CD4-positive, alpha-beta memory T cell (primary cell): ENCODE data around the gene MAP2K5. TPM values are rescaled to one million over a fixed set of nuclear protein-coding genes. Genes with fewer than 3 reads are reported as not detected.
"Not testable (repeated sequence)": the region's sequence is repeated elsewhere in the genome, so short reads cannot be mapped to it uniquely, and the experiment has no call there.

Source experiments
- CTCF ChIA-PET: fragments of 350-600 bp; sonication (Branson Sonifier 250); formaldehyde crosslinking; loops from one replicate; lab custom pipeline; 2021; ENCODE audit warnings: inconsistent platforms; ENCODE audit not compliant: partially characterized antibody; lab: Charles Lee
- POLR2A ChIA-PET: fragments of 350-600 bp; sonication (Branson Sonifier 250); formaldehyde crosslinking; loops from one replicate; lab custom pipeline; 2021; ENCODE audit not compliant: partially characterized antibody; lab: Charles Lee
- DNase-seq, 5 donors: peaks; one replicate each; pipeline versions ENCODE4 v3.0.0 to v3.0.0-alpha.2; 2020 to 2022; ENCODE audit warnings: mixed read lengths in 1 of 5
- H3K27ac ChIP-seq: one replicate; pipeline ENCODE4 v1.7.0; 2013; ENCODE audit warnings: low read depth, low read length
- H3K27me3 ChIP-seq: 2 replicates; pipeline ENCODE4 v1.7.0; 2013; ENCODE audit warnings: mild to moderate bottlenecking, low read length, moderate library complexity; ENCODE audit not compliant: insufficient read depth
- H3K36me3 ChIP-seq: 2 replicates; pipeline ENCODE4 v1.7.0; 2013; ENCODE audit warnings: mild to moderate bottlenecking, low read length, moderate library complexity; ENCODE audit not compliant: insufficient read depth
- H3K4me1 ChIP-seq: 2 replicates; pipeline ENCODE4 v1.7.0; 2013; ENCODE audit warnings: mild to moderate bottlenecking, low read length, moderate library complexity; ENCODE audit not compliant: insufficient read depth
- H3K4me3 ChIP-seq, 2 donors: one replicate each; pipeline ENCODE4 v1.7.0; 2013; ENCODE audit warnings: low read length in 2 of 2, mild to moderate bottlenecking in 1 of 2
- H3K9me3 ChIP-seq, 2 donors: one replicate each; pipeline ENCODE4 v1.7.0; 2013; ENCODE audit warnings: low read length in 2 of 2, control low read depth in 1 of 2; ENCODE audit not compliant: control insufficient read depth in 1 of 2
- H3K27ac Mint-ChIP-seq, 7 donors: one replicate each; pipeline ENCODE4 v1.8.0; 2020 to 2021; ENCODE audit warnings: mixed read lengths in 7 of 7, mild to moderate bottlenecking in 6 of 7, inconsistent platforms in 3 of 7, moderate library complexity in 3 of 7
- H3K27me3 Mint-ChIP-seq, 2 donors: one replicate each; pipeline ENCODE4 v1.8.0; 2020 to 2021; ENCODE audit warnings: mixed read lengths in 2 of 2
- H3K36me3 Mint-ChIP-seq, 2 donors: one replicate each; pipeline ENCODE4 v1.8.0; 2020 to 2021; ENCODE audit warnings: mixed read lengths in 2 of 2, inconsistent platforms in 1 of 2, mild to moderate bottlenecking in 1 of 2
- H3K4me1 Mint-ChIP-seq, 4 donors: one replicate each; pipeline ENCODE4 v1.8.0; 2020 to 2021; ENCODE audit warnings: mixed read lengths in 4 of 4, mild to moderate bottlenecking in 1 of 4
- H3K4me3 Mint-ChIP-seq, 8 donors: one replicate each; pipeline ENCODE4 v1.8.0; 2020 to 2021; ENCODE audit warnings: mixed read lengths in 8 of 8, mild to moderate bottlenecking in 7 of 8, moderate library complexity in 6 of 8, inconsistent platforms in 3 of 8
- H3K9me3 Mint-ChIP-seq, 8 donors: one replicate each; pipeline ENCODE4 v1.8.0; 2020 to 2021; ENCODE audit warnings: mixed read lengths in 8 of 8, mild to moderate bottlenecking in 5 of 8, inconsistent platforms in 3 of 8, moderate library complexity in 1 of 8
- intact Hi-C: fragments of 100-400 bp; cut with micrococcal nuclease; formaldehyde crosslinking; loops from one replicate; pipeline ENCODE4 v1.15.1; 2023
- polyA plus RNA-seq, 2 donors: library from polyadenylated mRNA; unstranded; fragments of 300-500 nt; fragmentation: Illumina TruSeq; gene quantifications; one replicate each; pipeline ENCODE4 v1.2.3, GENCODE V29; 2021
- total RNA-seq, 2 experiments: library from RNA; stranded (reverse); gene quantifications; one replicate each; pipeline ENCODE4 v1.2.3, GENCODE V29; 2021

MAP2K5 gene
- total and polyA plus RNA-seq, 4 experiments from 2014 or later = 15.2 to 31.4 (median 24.9) TPM

- Mint-ChIP-seq H3K27ac (peak overlapping the region in 1 of 7 donors; percentile 33), H3K36me3 (peaks cover 10 to 24% of the 10 kb centered on the region in 2 donors), H3K27me3 (no peaks in the 10 kb centered on the region), H3K4me1 (peaks cover 0 to 3% (median 2%) of the 10 kb centered on the region in 4 donors), H3K9me3 (no peaks in the 10 kb centered on the region), H3K4me3 (no peak overlapping the region)
- Histone ChIP-seq H3K4me3 (no peak overlapping the region), H3K36me3 (no peaks in the 10 kb centered on the region), H3K27ac (no peak overlapping the region), H3K27me3 (no peaks in the 10 kb centered on the region), H3K9me3 (no peaks in the 10 kb centered on the region), H3K4me1 (no peaks in the 10 kb centered on the region)
- CTCF ChIA-PET = no interaction called here
- intact Hi-C loops = no loop called here
- POLR2A ChIA-PET = no interaction called here
- no peak for DNase-seq
Observed at GRCh38 chr15:67607959-67608637, 65.6 kb downstream of the MAP2K5 start.

GRCh38 chr15:67608638-67608959, 66.1 kb downstream of the MAP2K5 start:
- H3K4me1 Mint-ChIP-seq = peaks cover 0 to 3% (median 2%) of the 10 kb centered on the region in 4 donors
- no peak overlapping the region for H3K27ac ChIP-seq
- H3K9me3 ChIP-seq = no peaks in the 10 kb centered on the region
- H3K4me3 Mint-ChIP-seq = no peak overlapping the region
- no peaks in the 10 kb centered on the region for H3K9me3 Mint-ChIP-seq
- POLR2A ChIA-PET = no interaction called here
- H3K36me3 ChIP-seq = no peaks in the 10 kb centered on the region
- H3K4me1 ChIP-seq = no peaks in the 10 kb centered on the region
- DNase-seq = no peak
- H3K36me3 Mint-ChIP-seq = peaks cover 8 to 19% of the 10 kb centered on the region in 2 donors
- intact Hi-C loops = no loop called here
- H3K27me3 ChIP-seq = no peaks in the 10 kb centered on the region
- no peak overlapping the region for H3K4me3 ChIP-seq
- H3K27ac Mint-ChIP-seq = no peak overlapping the region
- CTCF ChIA-PET = no interaction called here
- H3K27me3 Mint-ChIP-seq = no peaks in the 10 kb centered on the region

GRCh38 chr15:67611370-67612369, 69.2 kb downstream of the MAP2K5 start:
- Mint-ChIP-seq H3K27ac (no peak overlapping the region), H3K4me1 (peaks cover 0 to 3% (median 2%) of the 10 kb centered on the region in 4 donors), H3K27me3 (no peaks in the 10 kb centered on the region), H3K36me3 (peaks cover 9 to 17% of the 10 kb centered on the region in 2 donors), H3K9me3 (no peaks in the 10 kb centered on the region), H3K4me3 (no peak overlapping the region)
- no peaks in the 10 kb centered on the region for H3K9me3 ChIP-seq
- DNase-seq = no peak
- no peak overlapping the region for H3K27ac ChIP-seq
- intact Hi-C loops = no loop called here
- H3K4me3 ChIP-seq = no peak overlapping the region
- no peaks in the 10 kb centered on the region for H3K36me3 ChIP-seq
- ChIA-PET CTCF (no interaction called here), POLR2A (no interaction called here)
- no peaks in the 10 kb centered on the region for H3K27me3 ChIP-seq
- H3K4me1 ChIP-seq = no peaks in the 10 kb centered on the region

- DNase-seq = no peak
- H3K27me3 Mint-ChIP-seq = no peaks in the 10 kb centered on the region
Observed at GRCh38 chr15:67613211-67613610, 70.7 kb downstream of the MAP2K5 start.

GRCh38 chr15:67613708-67614107, 71.2 kb downstream of the MAP2K5 start:
- H3K4me1 ChIP-seq = no peaks in the 10 kb centered on the region
- no peak overlapping the region for H3K27ac ChIP-seq
- H3K4me3 Mint-ChIP-seq = no peak overlapping the region
- ChIA-PET POLR2A (no interaction called here), CTCF (no interaction called here)
- no peaks in the 10 kb centered on the region for H3K27me3 Mint-ChIP-seq
- H3K36me3 ChIP-seq = no peaks in the 10 kb centered on the region
- peaks cover 0 to 3% (median under 1%) of the 10 kb centered on the region in 4 donors for H3K4me1 Mint-ChIP-seq
- H3K27ac Mint-ChIP-seq = no peak overlapping the region
- H3K27me3 ChIP-seq = no peaks in the 10 kb centered on the region
- no peak overlapping the region for H3K4me3 ChIP-seq
- intact Hi-C loops = no loop called here
- H3K36me3 Mint-ChIP-seq = peaks cover 9 to 18% of the 10 kb centered on the region in 2 donors
- no peaks in the 10 kb centered on the region for H3K9me3 ChIP-seq
- no peaks in the 10 kb centered on the region for H3K9me3 Mint-ChIP-seq
- no peak for DNase-seq

More at GRCh38 chr15:67613211-67613610, 70.7 kb downstream of the MAP2K5 start:
- Histone ChIP-seq H3K9me3 (no peaks in the 10 kb centered on the region), H3K36me3 (no peaks in the 10 kb centered on the region), H3K4me1 (no peaks in the 10 kb centered on the region), H3K27ac (no peak overlapping the region), H3K4me3 (no peak overlapping the region), H3K27me3 (no peaks in the 10 kb centered on the region)
- Mint-ChIP-seq H3K36me3 (peaks cover 8 to 18% of the 10 kb centered on the region in 2 donors), H3K9me3 (no peaks in the 10 kb centered on the region), H3K4me1 (peaks cover 0 to 3% (median under 1%) of the 10 kb centered on the region in 4 donors), H3K27ac (no peak overlapping the region), H3K4me3 (no peak overlapping the region)
- intact Hi-C loops = no loop called here
- ChIA-PET POLR2A (no interaction called here), CTCF (interaction anchor here (1.0 kb wide), 1 partner anchor 20 kb away, joined by 4 read pairs; no protein-coding TSS in a partner anchor)

DNA sequence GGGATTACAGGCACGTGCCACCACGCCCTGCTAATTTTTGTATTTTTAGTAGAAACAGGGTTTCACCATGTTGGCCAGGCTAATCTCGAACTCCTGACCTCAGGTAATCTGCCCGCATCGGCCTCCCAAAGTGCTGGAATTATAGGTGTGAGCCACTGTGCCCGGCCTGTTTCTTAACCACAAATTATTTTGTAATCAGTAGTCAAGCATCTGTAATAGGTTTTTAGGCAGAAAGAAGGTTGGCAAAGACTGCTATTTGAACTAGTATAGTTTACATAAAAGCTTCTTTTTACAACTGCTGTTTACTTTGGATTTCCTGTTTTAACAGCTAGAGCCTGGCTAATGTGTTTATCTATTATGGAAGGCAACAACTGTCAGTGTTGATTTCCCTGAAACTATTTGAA, 72.6 kb downstream of the MAP2K5 start:
- H3K9me3 ChIP-seq, H3K27me3 Mint-ChIP-seq, H3K4me3 ChIP-seq, H3K27ac ChIP-seq, POLR2A ChIA-PET, H3K27me3 ChIP-seq, intact Hi-C loops, H3K36me3 ChIP-seq, H3K4me3 Mint-ChIP-seq, DNase-seq, H3K4me1 Mint-ChIP-seq, H3K4me1 ChIP-seq, H3K9me3 Mint-ChIP-seq, H3K27ac Mint-ChIP-seq: not testable (repeated sequence)
- CTCF ChIA-PET = interaction anchor here (0.7 kb wide), 1 partner anchor 9 kb away, joined by 3 read pairs; no protein-coding TSS in a partner anchor
- peaks cover 9 to 24% of the 10 kb centered on the region in 2 donors for H3K36me3 Mint-ChIP-seq

DNA sequence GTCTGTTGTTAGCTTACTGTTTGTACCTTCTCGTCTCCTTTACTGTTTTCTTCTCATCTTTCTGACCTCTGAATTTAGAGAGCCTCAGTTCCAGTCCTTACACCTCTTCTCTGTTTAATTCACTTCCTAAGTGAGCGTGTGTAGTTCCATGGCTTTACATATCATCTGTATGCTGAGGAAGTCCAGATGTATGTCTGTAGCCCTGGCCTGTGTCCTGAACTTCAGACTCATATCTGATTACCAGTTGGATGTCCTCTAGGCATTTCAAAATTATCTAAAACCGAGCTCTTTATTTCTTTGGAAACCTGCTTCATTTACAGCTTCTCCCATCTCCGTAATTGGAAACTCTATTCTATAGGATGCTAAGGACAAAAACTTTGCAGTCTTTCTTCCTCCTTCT, 75.8 kb downstream of the MAP2K5 start:
- H3K27me3 ChIP-seq = no peaks in the 10 kb centered on the region
- Mint-ChIP-seq H3K27ac (peak overlapping the region in 1 of 7 donors; percentile 13), H3K36me3 (peaks cover 11 to 29% of the 10 kb centered on the region in 2 donors), H3K4me1 (no peaks in the 10 kb centered on the region), H3K4me3 (no peak overlapping the region), H3K9me3 (no peaks in the 10 kb centered on the region), H3K27me3 (no peaks in the 10 kb centered on the region)
- CTCF ChIA-PET = interaction anchor here (1.0 kb wide), 1 partner anchor 12 kb away, joined by 3 read pairs; no protein-coding TSS in a partner anchor
- intact Hi-C loops = no loop called here
- POLR2A ChIA-PET = no interaction called here
- no peaks in the 10 kb centered on the region for H3K36me3 ChIP-seq
- no peak for DNase-seq
- no peak overlapping the region for H3K27ac ChIP-seq
- H3K9me3 ChIP-seq = no peaks in the 10 kb centered on the region
- H3K4me3 ChIP-seq = no peak overlapping the region
- no peaks in the 10 kb centered on the region for H3K4me1 ChIP-seq
